Measurements from ENCODE around the gene NIPSNAP2. TPM values are rescaled to one million over a fixed set of nuclear protein-coding genes. Genes with fewer than 3 reads are reported as not detected.

Gene NIPSNAP2
- total RNA-seq, 1 experiment from 2014 or later, result 38.5 TPM

DNA sequence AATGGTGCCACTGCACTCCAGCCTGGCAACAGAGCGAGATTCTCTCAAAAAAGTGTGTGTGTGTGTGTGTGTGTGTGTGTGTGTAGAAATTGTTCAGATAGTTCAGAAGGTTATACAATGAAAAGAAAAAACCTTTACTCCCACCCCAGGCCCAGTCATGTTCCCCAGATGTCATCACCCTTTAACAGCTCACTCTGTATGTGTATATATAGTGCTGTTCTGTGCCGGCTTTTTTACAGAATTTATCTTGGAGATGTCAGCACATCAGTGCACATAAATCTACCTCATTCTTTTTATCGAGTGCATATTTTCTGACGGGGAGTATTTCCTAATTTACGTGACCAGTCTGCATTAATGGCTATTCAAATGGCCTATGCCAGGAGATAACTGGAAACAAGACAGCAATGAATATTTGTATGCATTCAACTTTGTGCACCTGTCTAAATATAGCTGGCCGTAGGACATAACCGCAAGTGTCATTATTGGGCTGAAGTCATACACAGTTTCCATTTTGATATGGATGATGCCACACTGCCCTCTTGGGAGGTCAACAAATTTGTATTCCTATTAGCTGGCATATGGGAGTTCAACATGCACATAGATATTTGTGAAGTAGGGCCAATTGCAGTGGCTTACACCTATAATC, 11.7 kb downstream of the NIPSNAP2 start (continued):
- TF ChIP-seq ZNF138 (CRISPR knock-in tag; conservative IDR thresholded peaks at IDR 0.05) (no peak), TP53 (CRISPR knock-in tag; IDR thresholded peaks at IDR 0.05) (no peak), SOX15 (CRISPR knock-in tag; IDR thresholded peaks at IDR 0.05) (no peak), GTF2I (CRISPR knock-in tag; conservative IDR thresholded peaks at IDR 0.05) (no peak), MXD4 (CRISPR knock-in tag; IDR thresholded peaks at IDR 0.05; ENCODE audit: borderline replicate concordance) (no peak), TCF7 (CRISPR knock-in tag; IDR thresholded peaks at IDR 0.05; ENCODE audit: low read depth) (no peak)
- TF ChIP-seq, protein P1, sequence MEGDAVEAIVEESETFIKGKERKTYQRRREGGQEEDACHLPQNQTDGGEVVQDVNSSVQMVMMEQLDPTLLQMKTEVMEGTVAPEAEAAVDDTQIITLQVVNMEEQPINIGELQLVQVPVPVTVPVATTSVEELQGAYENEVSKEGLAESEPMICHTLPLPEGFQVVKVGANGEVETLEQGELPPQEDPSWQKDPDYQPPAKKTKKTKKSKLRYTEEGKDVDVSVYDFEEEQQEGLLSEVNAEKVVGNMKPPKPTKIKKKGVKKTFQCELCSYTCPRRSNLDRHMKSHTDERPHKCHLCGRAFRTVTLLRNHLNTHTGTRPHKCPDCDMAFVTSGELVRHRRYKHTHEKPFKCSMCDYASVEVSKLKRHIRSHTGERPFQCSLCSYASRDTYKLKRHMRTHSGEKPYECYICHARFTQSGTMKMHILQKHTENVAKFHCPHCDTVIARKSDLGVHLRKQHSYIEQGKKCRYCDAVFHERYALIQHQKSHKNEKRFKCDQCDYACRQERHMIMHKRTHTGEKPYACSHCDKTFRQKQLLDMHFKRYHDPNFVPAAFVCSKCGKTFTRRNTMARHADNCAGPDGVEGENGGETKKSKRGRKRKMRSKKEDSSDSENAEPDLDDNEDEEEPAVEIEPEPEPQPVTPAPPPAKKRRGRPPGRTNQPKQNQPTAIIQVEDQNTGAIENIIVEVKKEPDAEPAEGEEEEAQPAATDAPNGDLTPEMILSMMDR (IDR thresholded peaks at IDR 0.05), result no peak
- TF ChIP-seq, protein P2, sequence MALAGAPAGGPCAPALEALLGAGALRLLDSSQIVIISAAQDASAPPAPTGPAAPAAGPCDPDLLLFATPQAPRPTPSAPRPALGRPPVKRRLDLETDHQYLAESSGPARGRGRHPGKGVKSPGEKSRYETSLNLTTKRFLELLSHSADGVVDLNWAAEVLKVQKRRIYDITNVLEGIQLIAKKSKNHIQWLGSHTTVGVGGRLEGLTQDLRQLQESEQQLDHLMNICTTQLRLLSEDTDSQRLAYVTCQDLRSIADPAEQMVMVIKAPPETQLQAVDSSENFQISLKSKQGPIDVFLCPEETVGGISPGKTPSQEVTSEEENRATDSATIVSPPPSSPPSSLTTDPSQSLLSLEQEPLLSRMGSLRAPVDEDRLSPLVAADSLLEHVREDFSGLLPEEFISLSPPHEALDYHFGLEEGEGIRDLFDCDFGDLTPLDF (CRISPR knock-in tag; IDR thresholded peaks at IDR 0.05), result no peak
- TF ChIP-seq, protein P3, sequence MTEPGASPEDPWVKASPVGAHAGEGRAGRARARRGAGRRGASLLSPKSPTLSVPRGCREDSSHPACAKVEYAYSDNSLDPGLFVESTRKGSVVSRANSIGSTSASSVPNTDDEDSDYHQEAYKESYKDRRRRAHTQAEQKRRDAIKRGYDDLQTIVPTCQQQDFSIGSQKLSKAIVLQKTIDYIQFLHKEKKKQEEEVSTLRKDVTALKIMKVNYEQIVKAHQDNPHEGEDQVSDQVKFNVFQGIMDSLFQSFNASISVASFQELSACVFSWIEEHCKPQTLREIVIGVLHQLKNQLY (CRISPR knock-in tag; IDR thresholded peaks at IDR 0.05), result no peak
- TF ChIP-seq, protein P4, sequence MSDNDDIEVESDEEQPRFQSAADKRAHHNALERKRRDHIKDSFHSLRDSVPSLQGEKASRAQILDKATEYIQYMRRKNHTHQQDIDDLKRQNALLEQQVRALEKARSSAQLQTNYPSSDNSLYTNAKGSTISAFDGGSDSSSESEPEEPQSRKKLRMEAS (CRISPR knock-in tag; IDR thresholded peaks at IDR 0.05), result no peak
- TF ChIP-seq, protein P5, sequence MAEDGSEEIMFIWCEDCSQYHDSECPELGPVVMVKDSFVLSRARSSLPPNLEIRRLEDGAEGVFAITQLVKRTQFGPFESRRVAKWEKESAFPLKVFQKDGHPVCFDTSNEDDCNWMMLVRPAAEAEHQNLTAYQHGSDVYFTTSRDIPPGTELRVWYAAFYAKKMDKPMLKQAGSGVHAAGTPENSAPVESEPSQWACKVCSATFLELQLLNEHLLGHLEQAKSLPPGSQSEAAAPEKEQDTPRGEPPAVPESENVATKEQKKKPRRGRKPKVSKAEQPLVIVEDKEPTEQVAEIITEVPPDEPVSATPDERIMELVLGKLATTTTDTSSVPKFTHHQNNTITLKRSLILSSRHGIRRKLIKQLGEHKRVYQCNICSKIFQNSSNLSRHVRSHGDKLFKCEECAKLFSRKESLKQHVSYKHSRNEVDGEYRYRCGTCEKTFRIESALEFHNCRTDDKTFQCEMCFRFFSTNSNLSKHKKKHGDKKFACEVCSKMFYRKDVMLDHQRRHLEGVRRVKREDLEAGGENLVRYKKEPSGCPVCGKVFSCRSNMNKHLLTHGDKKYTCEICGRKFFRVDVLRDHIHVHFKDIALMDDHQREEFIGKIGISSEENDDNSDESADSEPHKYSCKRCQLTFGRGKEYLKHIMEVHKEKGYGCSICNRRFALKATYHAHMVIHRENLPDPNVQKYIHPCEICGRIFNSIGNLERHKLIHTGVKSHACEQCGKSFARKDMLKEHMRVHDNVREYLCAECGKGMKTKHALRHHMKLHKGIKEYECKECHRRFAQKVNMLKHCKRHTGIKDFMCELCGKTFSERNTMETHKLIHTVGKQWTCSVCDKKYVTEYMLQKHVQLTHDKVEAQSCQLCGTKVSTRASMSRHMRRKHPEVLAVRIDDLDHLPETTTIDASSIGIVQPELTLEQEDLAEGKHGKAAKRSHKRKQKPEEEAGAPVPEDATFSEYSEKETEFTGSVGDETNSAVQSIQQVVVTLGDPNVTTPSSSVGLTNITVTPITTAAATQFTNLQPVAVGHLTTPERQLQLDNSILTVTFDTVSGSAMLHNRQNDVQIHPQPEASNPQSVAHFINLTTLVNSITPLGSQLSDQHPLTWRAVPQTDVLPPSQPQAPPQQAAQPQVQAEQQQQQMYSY (CRISPR knock-in tag; IDR thresholded peaks at IDR 0.05), result no peak
- TF ChIP-seq, protein P6, sequence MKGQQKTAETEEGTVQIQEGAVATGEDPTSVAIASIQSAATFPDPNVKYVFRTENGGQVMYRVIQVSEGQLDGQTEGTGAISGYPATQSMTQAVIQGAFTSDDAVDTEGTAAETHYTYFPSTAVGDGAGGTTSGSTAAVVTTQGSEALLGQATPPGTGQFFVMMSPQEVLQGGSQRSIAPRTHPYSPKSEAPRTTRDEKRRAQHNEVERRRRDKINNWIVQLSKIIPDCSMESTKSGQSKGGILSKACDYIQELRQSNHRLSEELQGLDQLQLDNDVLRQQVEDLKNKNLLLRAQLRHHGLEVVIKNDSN (CRISPR knock-in tag; IDR thresholded peaks at IDR 0.05), result no peak
- TF ChIP-seq, protein P7, sequence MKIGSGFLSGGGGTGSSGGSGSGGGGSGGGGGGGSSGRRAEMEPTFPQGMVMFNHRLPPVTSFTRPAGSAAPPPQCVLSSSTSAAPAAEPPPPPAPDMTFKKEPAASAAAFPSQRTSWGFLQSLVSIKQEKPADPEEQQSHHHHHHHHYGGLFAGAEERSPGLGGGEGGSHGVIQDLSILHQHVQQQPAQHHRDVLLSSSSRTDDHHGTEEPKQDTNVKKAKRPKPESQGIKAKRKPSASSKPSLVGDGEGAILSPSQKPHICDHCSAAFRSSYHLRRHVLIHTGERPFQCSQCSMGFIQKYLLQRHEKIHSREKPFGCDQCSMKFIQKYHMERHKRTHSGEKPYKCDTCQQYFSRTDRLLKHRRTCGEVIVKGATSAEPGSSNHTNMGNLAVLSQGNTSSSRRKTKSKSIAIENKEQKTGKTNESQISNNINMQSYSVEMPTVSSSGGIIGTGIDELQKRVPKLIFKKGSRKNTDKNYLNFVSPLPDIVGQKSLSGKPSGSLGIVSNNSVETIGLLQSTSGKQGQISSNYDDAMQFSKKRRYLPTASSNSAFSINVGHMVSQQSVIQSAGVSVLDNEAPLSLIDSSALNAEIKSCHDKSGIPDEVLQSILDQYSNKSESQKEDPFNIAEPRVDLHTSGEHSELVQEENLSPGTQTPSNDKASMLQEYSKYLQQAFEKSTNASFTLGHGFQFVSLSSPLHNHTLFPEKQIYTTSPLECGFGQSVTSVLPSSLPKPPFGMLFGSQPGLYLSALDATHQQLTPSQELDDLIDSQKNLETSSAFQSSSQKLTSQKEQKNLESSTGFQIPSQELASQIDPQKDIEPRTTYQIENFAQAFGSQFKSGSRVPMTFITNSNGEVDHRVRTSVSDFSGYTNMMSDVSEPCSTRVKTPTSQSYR (CRISPR knock-in tag; IDR thresholded peaks at IDR 0.05), result no peak
- TF ChIP-seq, protein P8, sequence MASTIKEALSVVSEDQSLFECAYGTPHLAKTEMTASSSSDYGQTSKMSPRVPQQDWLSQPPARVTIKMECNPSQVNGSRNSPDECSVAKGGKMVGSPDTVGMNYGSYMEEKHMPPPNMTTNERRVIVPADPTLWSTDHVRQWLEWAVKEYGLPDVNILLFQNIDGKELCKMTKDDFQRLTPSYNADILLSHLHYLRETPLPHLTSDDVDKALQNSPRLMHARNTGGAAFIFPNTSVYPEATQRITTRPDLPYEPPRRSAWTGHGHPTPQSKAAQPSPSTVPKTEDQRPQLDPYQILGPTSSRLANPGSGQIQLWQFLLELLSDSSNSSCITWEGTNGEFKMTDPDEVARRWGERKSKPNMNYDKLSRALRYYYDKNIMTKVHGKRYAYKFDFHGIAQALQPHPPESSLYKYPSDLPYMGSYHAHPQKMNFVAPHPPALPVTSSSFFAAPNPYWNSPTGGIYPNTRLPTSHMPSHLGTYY (CRISPR knock-in tag; IDR thresholded peaks at IDR 0.05), result no peak
